GM12878 (cell line): Measurements from ENCODE around the gene FBLN1. TPM values are rescaled to one million over a fixed set of nuclear protein-coding genes. Genes with fewer than 3 reads are reported as not detected.

Experiments
- ATAC-seq: fragments of 200-7000 bp; cut with Tn5 transposase; 3 replicates; pipeline ENCODE4 v1.9.1; 2020; ENCODE audit warnings: mild to moderate bottlenecking, moderate library complexity
- BruUV-seq: library from RNA; stranded (reverse); fragments of 400-500 nt; replicated peaks from 2 replicates; lab custom pipeline; 2021; lab: Mats Ljungman, UMichigan
- CTCF ChIA-PET: fragments of 300-600 bp; sonication (Branson Sonifier 250); formaldehyde crosslinking; extraction: SDS; loops from one replicate; lab custom pipeline; 2021; ENCODE audit warnings: inconsistent platforms; lab: Yijun Ruan, JAX
- POLR2A ChIA-PET: fragments of 350-600 bp; formaldehyde crosslinking; extraction: SDS; loops from one replicate; lab custom pipeline; 2021; ENCODE audit warnings: inconsistent platforms; lab: Charles Lee
- RAD21 ChIA-PET: fragments of 300-600 bp; sonication (Branson Sonifier 250); formaldehyde crosslinking; loops from one replicate; lab custom pipeline; 2023; ENCODE audit warnings: antibody characterized with exemption; ENCODE audit not compliant: unreplicated experiment; lab: Charles Lee
- SMC1A ChIA-PET: fragments of 300-600 bp; sonication (Branson Sonifier 250); formaldehyde crosslinking; loops from one replicate; lab custom pipeline; 2023; ENCODE audit not compliant: unreplicated experiment, uncharacterized antibody; lab: Charles Lee
- DNase-seq: peaks from one replicate; pipeline ENCODE4 v3.0.0-alpha.2; 2011; ENCODE audit warnings: low read depth, low spot score
- FAIRE-seq: peaks from 3 replicates; lab custom pipeline; 2011; peaks lifted over from hg19 to GRCh38; lab: Jason Lieb, UNC
- H2AFZ ChIP-seq: 2 replicates; pipeline ENCODE4 v1.6.0; 2011; ENCODE audit warnings: low read depth, low read length, control low read depth; ENCODE audit not compliant: control insufficient read depth
- H3K27ac ChIP-seq: 2 replicates; pipeline ENCODE4 v1.5.1; 2011; ENCODE audit warnings: control low read depth; ENCODE audit not compliant: control insufficient read depth, insufficient read depth
- H3K27me3 ChIP-seq, 2 experiments: replicated peaks in 1 of 2; 2 replicates each; pipeline versions ENCODE4 v1.6.0 to v1.6.1; 2011; ENCODE audit warnings: low read length in 1 of 2; ENCODE audit not compliant: control insufficient read depth in 2 of 2, insufficient read depth in 2 of 2
- H3K36me3 ChIP-seq, 2 experiments: 2 replicates each; pipeline ENCODE4 v1.5.1; 2011; ENCODE audit warnings: low read length in 1 of 2; ENCODE audit not compliant: control insufficient read depth in 2 of 2, insufficient read depth in 2 of 2
- H3K4me1 ChIP-seq: 2 replicates; pipeline ENCODE4 v1.6.1; 2011; ENCODE audit warnings: mild to moderate bottlenecking, low read length, moderate library complexity, mixed read lengths; ENCODE audit not compliant: control insufficient read depth, insufficient read depth
- H3K4me2 ChIP-seq: 2 replicates; pipeline ENCODE4 v1.6.0; 2011; ENCODE audit warnings: control low read depth; ENCODE audit not compliant: control insufficient read depth, insufficient read depth
- H3K4me3 ChIP-seq: fragments of 200-600 bp; sonication (generic); 2 replicates; pipeline ENCODE4 v1.5.1; 2016
- H3K79me2 ChIP-seq: 2 replicates; pipeline ENCODE4 v1.6.0; 2011; ENCODE audit warnings: low read length; ENCODE audit not compliant: control insufficient read depth, insufficient read depth
- H3K9ac ChIP-seq: 2 replicates; pipeline ENCODE4 v1.8.0; 2011; ENCODE audit warnings: low read length, control low read depth, mixed read lengths; ENCODE audit not compliant: control insufficient read depth, insufficient read depth
- H3K9me3 ChIP-seq: replicated peaks from 3 replicates; pipeline ENCODE4 v1.5.1; 2011; ENCODE audit warnings: mild to moderate bottlenecking, low read length; ENCODE audit not compliant: control insufficient read depth, insufficient read depth
- H4K20me1 ChIP-seq: 2 replicates; pipeline ENCODE4 v1.6.0; 2011; ENCODE audit not compliant: control insufficient read depth, insufficient read depth
- BCL3 ChIP-seq: IDR thresholded peaks from 2 replicates; pipeline ENCODE4 v1.6.1; 2011; ENCODE audit warnings: borderline replicate concordance, low read depth, mild to moderate bottlenecking, moderate library complexity, low read length; ENCODE audit not compliant: insufficient read depth, poor library complexity, severe bottlenecking
- EED ChIP-seq: sonication (generic); IDR thresholded peaks from 2 replicates; pipeline ENCODE4 v1.6.1; 2016; ENCODE audit warnings: antibody characterized with exemption, low read depth
- FOXM1 ChIP-seq: IDR thresholded peaks from 2 replicates; pipeline ENCODE4 v1.6.1; 2012; ENCODE audit warnings: low read depth, mild to moderate bottlenecking, inconsistent platforms, low read length, moderate library complexity
- JUND ChIP-seq: IDR thresholded peaks from 2 replicates; pipeline ENCODE4 v1.6.1; 2012; ENCODE audit warnings: low read depth, mild to moderate bottlenecking, low read length, improper control_type of control experiment, moderate library complexity
- MTA3 ChIP-seq: IDR thresholded peaks from 2 replicates; pipeline ENCODE4 v1.6.1; 2012; ENCODE audit warnings: low read length, inconsistent platforms, borderline replicate concordance
- NFXL1 ChIP-seq: fragments of 450-650 bp; IDR thresholded peaks from 2 replicates; pipeline ENCODE4 v1.6.1; 2017; ENCODE audit warnings: antibody characterized with exemption, mild to moderate bottlenecking, borderline replicate concordance
- NR2C2 ChIP-seq: IDR thresholded peaks from 2 replicates; pipeline ENCODE4 v1.6.1; 2011; ENCODE audit warnings: borderline replicate concordance, low read depth; ENCODE audit not compliant: control insufficient read depth, insufficient read length
- RBBP5 ChIP-seq: fragments of 200-600 bp; sonication (generic); conservative IDR thresholded peaks from 2 replicates; pipeline ENCODE4 v1.6.1; 2016
- SIN3A ChIP-seq: IDR thresholded peaks from 2 replicates; pipeline ENCODE4 v1.6.1; 2012; ENCODE audit warnings: low read depth, low read length, improper control_type of control experiment
- SIX5 ChIP-seq: IDR thresholded peaks from 2 replicates; pipeline ENCODE4 v1.6.1; 2011; ENCODE audit warnings: mild to moderate bottlenecking, low read depth, low read length, moderate library complexity; ENCODE audit not compliant: severe bottlenecking
- SMC3 ChIP-seq: IDR thresholded peaks from 2 replicates; pipeline ENCODE4 v1.6.1; 2011; ENCODE audit warnings: low read length, improper control_type of control experiment, borderline replicate concordance
- SUZ12 ChIP-seq: fragments of 200-600 bp; sonication (generic); IDR thresholded peaks from one replicate; pipeline ENCODE4 v1.6.1; 2018; ENCODE audit warnings: antibody characterized with exemption, mild to moderate bottlenecking; ENCODE audit not compliant: unreplicated experiment
- ZNF217 ChIP-seq: fragments of 450-650 bp; IDR thresholded peaks from 2 replicates; pipeline ENCODE4 v1.6.1; 2017; ENCODE audit warnings: antibody characterized with exemption, mild to moderate bottlenecking
- ZNF384 ChIP-seq: IDR thresholded peaks from 2 replicates; pipeline ENCODE4 v1.6.1; 2012; ENCODE audit warnings: low read depth, mild to moderate bottlenecking, low read length, improper control_type of control experiment, borderline replicate concordance
- WGBS: methylation state at CpG from one replicate; pipeline ENCODE4 v1.1.6; 2016; ENCODE audit warnings: low lambda C conversion rate; ENCODE audit not compliant: insufficient replicate concordance, insufficient coverage; ENCODE audit errors: missing lambda C conversion rate; 5-methylcytosine and 5-hydroxymethylcytosine counted together
- in situ Hi-C: fragments of 300-500 bp; cut with MboI; formaldehyde crosslinking; loops from 9 replicates; pipeline ENCODE4 v1.14.3; 2018; ENCODE audit warnings: mixed read lengths
- intact Hi-C: fragments of 100-400 bp; cut with micrococcal nuclease; formaldehyde crosslinking; loops from one replicate; pipeline ENCODE4 v1.14.2; 2022; ENCODE audit not compliant: unreplicated experiment
- polyA plus RNA-seq, 11 experiments: library from polyadenylated mRNA; depleted of rRNA in 4 of 11; unstranded in 6 of 11; stranded (reverse) in 5 of 11; fragments of >200 nt; fragmentation: Nextera tagmentation in 4 of 11; fragmentation: Illumina TruSeq in 1 of 11; extraction: Ambion mirVana in 4 of 11; extraction: Trizol in 1 of 11; gene quantifications; 1 replicate in 1 of 11; 2 replicates in 10 of 11; pipeline versions ENCODE4 v1.2.1 to v1.2.3, GENCODE V29; 2011 to 2016; ENCODE audit warnings: inconsistent platforms in 2 of 11, missing spikeins in 2 of 11, low read depth in 1 of 11
- total RNA-seq, 4 experiments: library from RNA; depleted of rRNA in 3 of 4; stranded (reverse); fragments of >200 nt in 3 of 4; fragmentation: Illumina TruSeq in 1 of 4; extraction: Trizol in 1 of 4; gene quantifications; 2 replicates each; pipeline versions ENCODE4 v1.2.1 to v1.2.3, GENCODE V29; 2013 to 2021
- TF ChIP-seq, protein P1 (sequence below): IDR thresholded peaks from 2 replicates; pipeline ENCODE4 v1.6.1; 2011; ENCODE audit warnings: low read depth, mild to moderate bottlenecking, low read length, moderate library complexity, borderline replicate concordance; ENCODE audit errors: extremely low read depth
- TF ChIP-seq, protein P2 (sequence below): IDR thresholded peaks from 2 replicates; pipeline ENCODE4 v1.6.1; 2011; ENCODE audit warnings: borderline replicate concordance, low read depth, mild to moderate bottlenecking, moderate library complexity, mixed read lengths, low read length; ENCODE audit not compliant: insufficient read depth; ENCODE audit errors: extremely low read length

FBLN1 gene
- total and polyA plus RNA-seq, 10 of the 15 experiments (the other 5 are each of a cell fraction or from before 2014, with no cell fraction given), result 0.20 to 0.51 TPM; not detected in 8

DNA sequence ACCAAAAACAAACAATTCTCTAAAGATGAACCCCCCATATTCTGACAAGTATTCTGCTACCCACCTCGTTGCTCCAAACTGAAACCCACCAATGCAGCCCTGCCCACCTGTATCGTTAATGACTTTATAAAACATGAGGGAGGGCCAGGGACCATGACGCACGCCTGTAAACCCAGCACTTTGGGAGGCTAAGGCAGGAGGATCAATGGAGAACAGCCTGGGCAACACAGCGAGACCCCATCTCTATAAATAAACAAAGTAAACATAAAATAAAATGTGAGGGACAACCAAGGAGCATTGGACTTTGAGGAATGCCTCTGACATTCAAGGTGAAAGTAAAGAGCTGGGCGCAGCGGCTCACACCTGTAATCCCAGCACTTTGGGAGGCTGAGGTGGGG is 129.2 kb downstream of the FBLN1 start (continued):
- TF ChIP-seq, protein P1, sequence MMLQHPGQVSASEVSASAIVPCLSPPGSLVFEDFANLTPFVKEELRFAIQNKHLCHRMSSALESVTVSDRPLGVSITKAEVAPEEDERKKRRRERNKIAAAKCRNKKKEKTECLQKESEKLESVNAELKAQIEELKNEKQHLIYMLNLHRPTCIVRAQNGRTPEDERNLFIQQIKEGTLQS, result no peak
- no peak for TF ChIP-seq ZNF217

- ChIA-PET RAD21 (no interaction called here), POLR2A (no interaction called here), SMC1A (no interaction called here)
- Histone ChIP-seq H3K27me3 (peaks cover 1 to 3% of the 10 kb centered on the region in 2 experiments; a peak in 2 of 4 replicates), H3K4me1 (no peaks in the 10 kb centered on the region), H2AFZ (no peak overlapping the region), H3K9ac (no peak overlapping the region), H3K36me3 (no peaks in the 10 kb centered on the region)
- DNase-seq (no peak), ATAC-seq (no peak), FAIRE-seq (no peak)
- WGBS, result 22% methylated on average over 15 of the region's 15 CpGs
- in situ Hi-C loops, result no loop called here
- no peak for TF ChIP-seq RBBP5
- TF ChIP-seq SIX5, result no peak
- no peak for TF ChIP-seq JUND
- no peak for TF ChIP-seq SIN3A
- no peak for TF ChIP-seq BCL3
- TF ChIP-seq, protein P1, result no peak
- TF ChIP-seq, protein P2, sequence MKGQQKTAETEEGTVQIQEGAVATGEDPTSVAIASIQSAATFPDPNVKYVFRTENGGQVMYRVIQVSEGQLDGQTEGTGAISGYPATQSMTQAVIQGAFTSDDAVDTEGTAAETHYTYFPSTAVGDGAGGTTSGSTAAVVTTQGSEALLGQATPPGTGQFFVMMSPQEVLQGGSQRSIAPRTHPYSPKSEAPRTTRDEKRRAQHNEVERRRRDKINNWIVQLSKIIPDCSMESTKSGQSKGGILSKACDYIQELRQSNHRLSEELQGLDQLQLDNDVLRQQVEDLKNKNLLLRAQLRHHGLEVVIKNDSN, result no peak
- no peak for TF ChIP-seq ZNF384
- no peak for TF ChIP-seq SMC3
- TF ChIP-seq NFXL1, result no peak
- no peak for TF ChIP-seq FOXM1
- TF ChIP-seq SUZ12, result no peak
- TF ChIP-seq EED, result no peak
- TF ChIP-seq MTA3, result no peak
- TF ChIP-seq NR2C2, result no peak
- TF ChIP-seq, all 136 proteins: peak for 0
- no peaks in the 10 kb centered on the region for H4K20me1 ChIP-seq
- no TSS peak for BruUV-seq
- no peak overlapping the region for H3K27ac ChIP-seq
- intact Hi-C loops, result no loop called here
- H3K4me3 ChIP-seq, result no peak overlapping the region
- no peak overlapping the region for H3K4me2 ChIP-seq
- no peaks in the 10 kb centered on the region for H3K9me3 ChIP-seq
- no peaks in the 10 kb centered on the region for H3K79me2 ChIP-seq
- CTCF ChIA-PET, result interaction anchor here (0.6 to 0.7 kb wide), 2 partner anchors 29 to 260 kb away, joined by 3 to 4 read pairs; no protein-coding TSS in a partner anchor
These were observed 130.3 kb downstream of the FBLN1 start for GRCh38 chr22:45632791-45633515.
